ENCODE results near the gene STK38.
"Not testable (repeated sequence)": the region's sequence is repeated elsewhere in the genome, so short reads cannot be mapped to it uniquely, and the experiment has no call there.

STK38 gene

DNA sequence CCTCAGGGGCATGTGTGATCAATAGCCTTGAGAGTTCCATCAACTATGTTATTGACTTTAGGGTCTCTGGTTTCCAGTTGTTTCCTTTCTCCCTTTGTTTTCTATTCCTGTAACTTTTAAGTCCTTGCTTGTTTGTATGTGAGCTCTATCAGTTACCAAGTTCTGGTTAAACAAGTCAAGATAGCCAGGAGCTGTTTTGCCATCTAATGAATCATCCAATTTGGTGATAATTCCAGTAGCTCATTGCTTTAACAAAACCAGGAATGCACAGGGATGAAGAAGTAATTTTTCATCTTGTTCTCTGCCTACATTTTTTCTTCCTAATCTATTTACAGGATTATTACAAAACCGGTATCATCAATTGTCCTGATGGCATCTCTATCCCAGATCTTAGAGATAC is 68.0 kb downstream of the STK38 start:
- DNase-seq: no peak

DNA sequence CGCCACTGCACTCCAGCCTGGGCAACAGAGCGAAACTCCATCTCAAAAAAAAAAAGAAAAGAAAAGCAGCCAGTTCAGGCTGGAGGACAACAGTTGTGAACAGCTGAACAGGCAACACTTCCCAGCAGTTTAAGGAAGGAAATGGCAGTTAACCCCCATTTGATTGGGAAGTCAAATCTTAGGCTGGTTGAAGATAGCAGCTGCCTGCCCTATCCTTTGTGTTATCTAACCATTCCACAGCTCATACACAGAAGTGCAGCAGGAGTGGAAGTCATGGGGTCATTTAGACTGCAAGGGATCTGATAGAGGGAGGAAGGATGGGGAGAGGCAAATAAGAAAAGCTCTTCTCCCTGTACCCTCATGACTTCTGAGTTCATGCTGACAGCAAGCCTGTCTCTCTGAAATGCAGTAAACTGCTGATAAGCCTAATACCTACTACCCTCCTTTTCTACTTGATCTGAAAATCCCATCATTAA is 69.2 kb downstream of the STK38 start:
- DNase-seq: peak; percentile 76

DNA sequence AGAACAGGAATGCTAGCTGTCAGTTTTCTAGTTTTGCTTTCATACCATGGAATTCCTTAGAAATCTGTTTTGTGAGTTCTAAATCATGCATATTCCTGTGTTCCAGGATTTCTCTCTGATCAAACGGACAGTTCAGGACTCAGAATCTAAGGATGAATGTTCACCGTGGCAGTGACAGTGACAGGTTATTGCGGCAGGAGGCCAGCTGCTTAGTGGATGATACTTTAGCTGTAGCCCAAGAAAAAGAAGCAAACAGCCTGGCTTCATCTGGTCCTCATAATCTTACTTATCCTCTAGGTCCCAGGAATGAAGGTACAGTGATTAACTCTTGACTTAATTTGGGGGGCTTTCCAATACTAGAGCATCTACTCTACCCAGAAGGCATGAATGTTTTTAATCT is 77.3 kb downstream of the STK38 start:
- no peak for DNase-seq

DNA sequence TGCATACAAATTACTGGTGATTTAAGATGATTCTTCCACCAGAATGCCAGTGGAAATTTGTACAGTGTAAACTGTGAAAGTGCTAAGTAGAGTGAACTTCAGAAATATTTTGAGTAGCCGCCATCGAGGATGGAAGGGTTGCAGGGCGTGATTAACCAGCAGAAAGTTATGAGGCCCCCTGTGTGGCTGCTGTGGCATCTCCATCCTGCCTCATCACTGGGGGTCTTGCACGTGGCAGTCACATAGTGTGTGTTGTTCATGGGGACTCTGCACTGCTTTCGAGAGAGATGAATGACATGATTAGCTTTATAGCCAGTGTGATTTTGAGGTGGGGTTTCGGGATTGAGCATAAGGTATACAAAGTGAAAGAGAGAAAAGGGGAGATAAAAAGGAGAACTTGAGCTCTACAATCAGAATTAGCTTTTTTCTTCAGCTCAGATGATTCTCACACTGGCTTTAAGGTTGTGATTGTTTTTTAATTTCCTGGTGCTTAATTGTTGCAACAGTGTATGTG is 78.1 kb downstream of the STK38 start:
- no peak for DNase-seq

DNA sequence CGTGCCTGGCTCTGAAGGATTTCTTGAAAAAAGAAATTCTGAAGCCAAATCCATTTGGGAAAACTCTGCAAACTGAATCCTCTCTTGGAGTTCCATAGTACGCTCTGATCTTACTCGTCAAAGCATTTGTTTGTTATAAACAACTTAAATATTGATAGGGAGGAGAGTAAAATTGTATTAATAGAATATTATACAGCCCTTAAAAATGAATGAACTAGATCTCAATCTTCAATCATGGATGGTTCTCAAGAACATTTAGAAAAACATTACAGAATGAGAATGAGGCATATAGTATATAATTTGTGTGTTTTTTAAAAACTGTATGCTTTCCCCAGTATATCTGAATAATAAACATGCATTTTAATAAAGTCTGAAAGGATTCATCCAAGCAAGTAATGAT is 79.7 kb downstream of the STK38 start:
- DNase-seq: no peak

DNA sequence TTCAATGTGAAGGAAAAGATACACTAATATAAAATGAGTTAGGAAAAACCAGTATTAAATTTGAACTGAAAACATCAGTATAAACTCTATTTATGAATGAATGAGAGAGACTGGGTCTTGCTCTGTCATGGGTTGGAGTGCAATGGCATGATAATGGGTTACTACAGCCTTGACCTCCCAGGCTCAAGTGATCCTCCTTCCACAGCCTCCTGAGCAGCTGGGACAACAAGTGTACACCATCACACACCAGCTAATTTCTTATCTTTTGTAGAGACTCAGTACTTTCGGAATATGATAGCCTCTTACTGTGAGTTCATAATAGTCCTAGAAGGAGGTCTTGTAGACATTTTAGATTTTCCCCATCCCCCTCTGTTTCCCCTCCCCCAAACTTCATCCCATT is 83.0 kb downstream of the STK38 start:
- no peak for DNase-seq

DNA sequence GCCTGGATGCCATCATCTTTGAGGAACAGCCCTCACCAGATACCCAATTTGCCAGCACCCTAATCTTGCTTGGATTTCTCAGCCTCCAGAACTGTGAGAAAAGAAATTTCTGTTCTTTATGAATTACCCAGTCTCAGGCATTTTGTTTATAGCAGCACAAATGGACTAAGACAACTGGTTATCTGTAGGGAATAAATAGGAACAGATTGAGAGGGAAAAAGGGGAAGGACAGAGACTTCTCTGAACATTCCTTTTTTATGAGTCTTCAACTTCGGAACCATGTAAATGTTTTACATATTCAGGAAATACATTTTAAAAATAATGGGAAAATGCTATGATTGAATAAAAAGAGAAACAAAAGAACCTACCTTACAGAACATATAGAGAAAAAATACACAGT is 83.6 kb downstream of the STK38 start:
- DNase-seq: no peak

DNA sequence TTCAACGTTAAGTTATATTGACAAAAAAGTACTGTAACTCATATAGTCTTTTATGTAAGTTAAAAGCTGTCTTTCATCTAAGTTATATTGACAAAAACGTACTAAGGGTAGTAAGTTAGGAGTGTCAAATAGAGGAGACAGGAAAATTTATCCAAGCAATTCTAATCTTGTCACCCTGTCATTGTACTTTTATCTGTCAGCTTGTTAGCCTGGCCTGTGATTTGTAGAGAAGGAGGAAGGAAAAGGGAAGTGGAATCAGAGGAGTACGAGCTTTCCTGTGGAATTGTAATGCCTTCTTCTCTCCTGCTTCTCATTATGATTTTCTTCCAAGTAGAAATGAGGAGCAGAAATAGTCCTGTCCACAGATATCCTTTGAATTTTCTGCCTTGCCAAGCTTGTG is 85.6 kb downstream of the STK38 start:
- no peak for DNase-seq

DNA sequence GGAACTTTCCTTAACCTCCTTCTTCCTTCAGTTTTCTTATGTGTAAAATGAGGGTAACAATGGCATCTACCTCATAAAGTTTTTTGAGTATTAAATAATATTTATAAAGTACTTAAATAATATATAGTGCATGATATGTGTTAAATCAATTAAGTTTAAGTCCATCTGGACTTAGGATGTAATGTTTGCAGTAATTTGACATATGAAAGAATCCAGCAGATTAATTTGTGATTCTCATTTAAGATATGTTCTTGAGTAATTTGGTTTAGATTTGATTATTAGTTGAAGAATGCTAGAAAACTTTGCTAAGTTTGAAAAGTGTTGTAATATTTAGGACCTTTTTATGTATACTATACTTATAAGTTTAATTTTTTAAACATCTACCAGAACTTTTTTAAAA is 86.4 kb downstream of the STK38 start:
- no peak for DNase-seq

DNA sequence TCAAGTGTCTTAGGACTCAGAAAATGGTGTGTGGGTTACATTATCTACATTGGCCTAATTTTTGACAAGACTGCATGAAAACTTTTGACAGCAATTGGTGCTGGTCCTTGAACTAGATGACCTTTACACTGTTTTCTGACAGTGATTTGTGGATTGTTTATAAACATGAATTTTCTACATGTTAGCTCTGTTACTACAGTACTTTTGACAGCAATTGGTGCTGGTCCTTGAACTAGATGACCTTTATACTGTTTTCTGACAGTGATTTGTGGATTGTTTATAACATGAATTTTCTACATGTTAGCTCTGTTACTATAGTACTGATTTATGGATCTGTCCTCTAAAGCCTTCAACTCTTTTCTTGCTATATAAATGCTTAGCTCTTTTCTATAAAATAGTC is 87.8 kb downstream of the STK38 start:
- no peak for DNase-seq

DNA sequence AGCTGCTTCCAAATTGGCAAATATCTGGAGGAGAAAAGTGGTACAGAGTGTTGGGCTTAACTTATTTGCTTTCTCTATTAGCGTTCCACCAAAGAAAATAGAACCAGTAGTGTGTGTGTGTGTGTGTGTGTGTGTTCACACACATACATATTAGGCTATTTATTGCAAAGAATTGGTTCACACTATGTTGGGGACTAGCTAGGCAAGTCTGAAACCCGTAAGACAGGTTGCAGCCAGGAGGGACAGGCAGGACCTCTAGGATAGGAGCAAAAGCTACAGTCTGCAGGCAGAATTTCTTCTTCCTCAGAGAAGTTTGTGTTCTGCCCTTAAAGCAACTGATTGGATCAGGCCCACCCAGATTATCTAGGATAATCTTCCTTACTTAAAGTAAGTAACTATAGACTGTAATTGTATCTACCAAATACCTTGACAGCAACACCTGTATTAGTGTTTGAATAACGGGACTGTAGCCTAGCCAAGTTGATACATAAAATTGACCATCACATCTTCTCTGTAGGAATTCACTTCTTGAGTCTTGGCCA is 91.7 kb downstream of the STK38 start:
- no peak for DNase-seq

DNA sequence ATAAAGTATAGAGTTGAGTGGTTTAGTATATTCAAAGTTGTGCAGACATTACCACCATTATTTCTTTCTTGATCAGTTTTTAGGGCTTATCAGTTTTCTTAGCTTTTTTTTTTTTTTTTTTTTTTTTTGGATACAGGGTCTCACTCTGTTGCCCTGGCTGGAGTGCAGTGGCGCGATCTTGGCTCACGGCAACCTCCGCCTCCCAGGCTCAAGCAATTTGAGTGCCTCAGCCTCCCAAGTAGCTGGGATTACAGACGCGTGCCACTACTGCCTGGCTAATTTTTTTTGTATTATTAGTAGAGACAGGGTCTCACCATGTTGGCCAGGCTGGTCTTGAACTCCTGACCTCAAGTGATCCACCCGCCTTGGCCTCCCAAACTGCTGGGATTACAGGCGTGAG is 94.4 kb downstream of the STK38 start:
- DNase-seq: not testable (repeated sequence)

DNA sequence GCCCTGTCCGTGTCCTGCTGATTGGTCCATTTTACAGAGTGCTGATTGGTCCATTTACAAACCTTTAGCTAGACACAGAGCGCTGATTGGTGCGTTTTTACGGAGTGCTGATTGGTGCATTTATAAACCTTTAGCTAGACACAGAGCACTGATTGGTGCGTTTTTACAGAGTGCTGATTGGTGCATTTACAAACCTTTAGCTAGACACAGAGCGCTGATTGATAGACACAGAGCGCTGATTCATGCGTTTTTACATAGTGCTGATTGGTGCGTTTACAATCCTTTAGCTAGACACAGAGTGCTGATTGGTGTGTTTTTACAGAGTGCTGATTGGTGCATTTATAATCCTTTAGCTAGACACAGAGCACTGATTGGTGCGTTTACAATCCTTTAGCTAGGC is 98.1 kb downstream of the STK38 start:
- not testable (repeated sequence) for DNase-seq

DNA sequence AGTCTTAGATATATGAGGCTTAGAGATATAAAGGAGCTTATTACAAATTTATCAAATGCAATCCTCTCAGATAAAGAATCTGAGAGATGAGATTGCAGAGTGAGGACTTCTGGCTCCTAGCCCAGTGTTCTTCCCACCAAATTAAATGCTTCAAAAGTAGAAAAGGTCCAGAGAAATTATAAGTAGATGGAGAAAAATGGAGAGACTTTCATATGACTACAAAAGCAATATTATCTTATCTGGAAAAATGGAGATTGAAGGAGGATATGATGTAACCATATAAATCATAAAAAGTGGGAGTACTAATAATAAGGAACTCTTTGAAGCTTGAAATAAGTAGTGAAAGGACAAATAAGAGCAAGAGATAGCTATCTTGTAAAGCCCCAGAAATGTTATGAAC is 101.7 kb downstream of the STK38 start:
- DNase-seq: no peak

DNA sequence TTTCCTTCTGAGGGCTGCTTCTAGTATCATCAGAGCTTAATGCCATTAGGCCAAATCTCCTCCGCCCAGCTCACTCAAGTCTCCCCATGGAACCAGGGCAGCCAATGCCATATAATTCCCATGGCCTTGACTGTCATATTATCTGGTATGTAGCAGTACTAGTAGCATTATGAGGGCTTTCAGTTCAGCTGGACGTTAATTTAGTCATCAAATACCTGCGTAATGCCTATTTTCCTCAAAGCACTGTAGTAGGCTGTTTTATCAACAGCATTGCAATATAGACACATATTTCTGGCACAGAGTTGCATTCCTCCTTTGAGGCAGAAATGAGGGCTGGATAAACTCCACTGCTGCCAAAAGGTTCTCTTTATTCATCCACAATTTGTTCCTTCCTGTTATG is 102.8 kb downstream of the STK38 start:
- DNase-seq: no peak
